ENCODE data around the gene UQCC2.

The UQCC2 gene
- 35.2 to 39.4 reads per million in 2 experiments for total RNA-seq

GRCh38 chr6:33711140-33712129 is at the start of gene UQCC2:
Gene UQCC2 (minus strand): TSS chr6:33711700. CDS start chr6:33711686, 14 bp downstream.
- peak; percentile 97 for DNase-seq (ENCODE audit: low read depth)

GRCh38 chr6:33759887-33760629 is 48.6 kb upstream of the UQCC2 start:
- DNase-seq (ENCODE audit: low read depth), result no peak

- DNase-seq (ENCODE audit: low read depth), result no peak
Observed at GRCh38 chr6:33758815-33759216, 47.3 kb upstream of the UQCC2 start.

- DNase-seq (ENCODE audit: low read depth), result no peak
Observed at GRCh38 chr6:33757906-33758305, 46.4 kb upstream of the UQCC2 start.

- no peak for DNase-seq (ENCODE audit: low read depth)
Observed at GRCh38 chr6:33757113-33757512, 45.6 kb upstream of the UQCC2 start.

GRCh38 chr6:33756211-33756954 is 44.9 kb upstream of the UQCC2 start:
- no peak for DNase-seq (ENCODE audit: low read depth)

- no peak for DNase-seq (ENCODE audit: low read depth)
Observed at GRCh38 chr6:33755070-33755869, 43.8 kb upstream of the UQCC2 start.

- DNase-seq (ENCODE audit: low read depth), result no peak
Observed at GRCh38 chr6:33754222-33754621, 42.7 kb upstream of the UQCC2 start.

GRCh38 chr6:33752646-33753015 is 41.1 kb upstream of the UQCC2 start:
- DNase-seq (ENCODE audit: low read depth), result no peak

- DNase-seq (ENCODE audit: low read depth), result no peak
Observed at GRCh38 chr6:33751771-33752645, 40.5 kb upstream of the UQCC2 start.

- no peak for DNase-seq (ENCODE audit: low read depth)
Observed at GRCh38 chr6:33750244-33750991, 38.9 kb upstream of the UQCC2 start.

GRCh38 chr6:33749401-33749800 is 37.9 kb upstream of the UQCC2 start:
- DNase-seq (ENCODE audit: low read depth), result no peak

- DNase-seq (ENCODE audit: low read depth), result no peak
Observed at GRCh38 chr6:33748841-33749240, 37.3 kb upstream of the UQCC2 start.

- no peak for DNase-seq (ENCODE audit: low read depth)
Observed at GRCh38 chr6:33747823-33748222, 36.3 kb upstream of the UQCC2 start.

GRCh38 chr6:33746651-33747100 is 35.2 kb upstream of the UQCC2 start, which contains the start of gene IP6K3:
Gene IP6K3 (minus strand): TSS chr6:33746905. CDS start chr6:33735476, 11,429 bp downstream.
- DNase-seq (ENCODE audit: low read depth), result no peak

- no peak for DNase-seq (ENCODE audit: low read depth)
Observed at GRCh38 chr6:33746036-33746600, 34.6 kb upstream of the UQCC2 start.

- no peak for DNase-seq (ENCODE audit: low read depth)
Observed at GRCh38 chr6:33745548-33745947, 34.0 kb upstream of the UQCC2 start.

GRCh38 chr6:33744895-33745546 is 33.5 kb upstream of the UQCC2 start:
- no peak for DNase-seq (ENCODE audit: low read depth)
